Endothelial cell of umbilical vein (primary cell): ENCODE measurements around the gene TSPAN15. TPM values are rescaled to one million over a fixed set of nuclear protein-coding genes. Genes with fewer than 3 reads are reported as not detected.

Experiments used
- BruUV-seq: library from RNA; stranded (reverse); fragments of 400-500 nt; replicated peaks from 2 replicates; lab custom pipeline; 2021; lab: Mats Ljungman, UMichigan
- CTCF ChIA-PET: fragments of 300-600, 350-600 bp; sonication (Branson Sonifier 250); formaldehyde crosslinking; loops from one replicate; lab custom pipeline; 2021; ENCODE audit warnings: antibody characterized with exemption, inconsistent platforms; lab: Charles Lee
- POLR2A ChIA-PET: fragments of 300-600, 350-600 bp; sonication (Branson Sonifier 250); formaldehyde crosslinking; loops from one replicate; lab custom pipeline; 2021; ENCODE audit warnings: antibody characterized with exemption, inconsistent platforms; lab: Charles Lee
- DNase-seq: peaks from one replicate; pipeline ENCODE4 v3.0.0-alpha.2; 2011; ENCODE audit warnings: low read depth, low spot score
- FAIRE-seq: peaks from 2 replicates; lab custom pipeline; 2011; peaks lifted over from hg19 to GRCh38; lab: Jason Lieb, UNC
- H2AFZ ChIP-seq: 2 replicates; pipeline ENCODE4 v1.6.0; 2012; ENCODE audit warnings: low read depth, low read length, control low read depth, inconsistent platforms
- H3K27ac ChIP-seq: 2 replicates; pipeline ENCODE4 v1.5.1; 2011; ENCODE audit warnings: low read depth, mild to moderate bottlenecking, control low read depth, low read length, moderate library complexity; ENCODE audit not compliant: insufficient read depth
- H3K27me3 ChIP-seq, 2 experiments: 2 replicates each; pipeline versions ENCODE4 v1.6.0 to v1.6.1; 2011; ENCODE audit warnings: low read length in 2 of 2, mixed read lengths in 1 of 2; ENCODE audit not compliant: control insufficient read depth in 2 of 2, insufficient read depth in 2 of 2
- H3K36me3 ChIP-seq, 2 experiments: 2 replicates in 1 of 2; 3 replicates in 1 of 2; pipeline ENCODE4 v1.5.1; 2011; ENCODE audit warnings: low read length in 2 of 2, mild to moderate bottlenecking in 1 of 2, moderate library complexity in 1 of 2; ENCODE audit not compliant: control insufficient read depth in 2 of 2, insufficient read depth in 2 of 2; ENCODE audit errors: extremely low read depth in 1 of 2
- H3K4me1 ChIP-seq: 3 replicates; pipeline ENCODE4 v1.5.1; 2011; ENCODE audit warnings: mild to moderate bottlenecking, low read length; ENCODE audit not compliant: control insufficient read depth, insufficient read depth; ENCODE audit errors: extremely low read depth
- H3K4me2 ChIP-seq: 2 replicates; pipeline ENCODE4 v1.6.1; 2011; ENCODE audit warnings: low read length, control low read depth, mixed read lengths; ENCODE audit not compliant: insufficient read depth
- H3K4me3 ChIP-seq, 3 experiments: fragments of 200-600 bp in 1 of 3; sonication (generic), shearing (Covaris generic) in 1 of 3; replicated peaks in 1 of 3; 2 replicates each; pipeline ENCODE4 v1.5.1; 2011 to 2016; ENCODE audit warnings: control low read depth in 3 of 3, low read length in 3 of 3, mild to moderate bottlenecking in 2 of 3, inconsistent platforms in 1 of 3, low read depth in 1 of 3, moderate library complexity in 1 of 3; ENCODE audit not compliant: insufficient read depth in 1 of 3
- H3K79me2 ChIP-seq: 2 replicates; pipeline ENCODE4 v1.6.0; 2012; ENCODE audit warnings: low read length, inconsistent platforms; ENCODE audit not compliant: control insufficient read depth, insufficient read depth
- H3K9ac ChIP-seq: replicated peaks from 2 replicates; pipeline ENCODE3; 2011; ENCODE audit warnings: low read length, control low read depth; ENCODE audit not compliant: insufficient read depth; ENCODE audit errors: extremely low read depth
- H3K9me1 ChIP-seq: replicated peaks from 3 replicates; pipeline ENCODE4 v1.6.0; 2011; ENCODE audit warnings: mild to moderate bottlenecking, low read length; ENCODE audit not compliant: control insufficient read depth, insufficient read depth; ENCODE audit errors: extremely low read depth
- H3K9me3 ChIP-seq: replicated peaks from 2 replicates; pipeline ENCODE4 v1.5.1; 2012; ENCODE audit warnings: low read length, inconsistent platforms; ENCODE audit not compliant: control insufficient read depth, insufficient read depth
- H4K20me1 ChIP-seq: replicated peaks from 2 replicates; pipeline ENCODE3; 2011; ENCODE audit warnings: mild to moderate bottlenecking, low read length; ENCODE audit not compliant: control insufficient read depth, insufficient read depth; ENCODE audit errors: extremely low read depth
- CTCF ChIP-seq, 2 donors: IDR thresholded peaks; 1 replicate in 1 of 2; 2 replicates in 1 of 2; pipeline ENCODE4 v1.5.1; 2011; ENCODE audit warnings: low read length in 2 of 2, mild to moderate bottlenecking in 2 of 2, moderate library complexity in 2 of 2, control low read depth in 1 of 2, inconsistent platforms in 1 of 2, low read depth in 1 of 2; ENCODE audit not compliant: insufficient read depth in 1 of 2; ENCODE audit errors: extremely low read depth in 1 of 2
- EZH2 ChIP-seq: IDR thresholded peaks from 2 replicates; pipeline ENCODE4 v1.6.1; 2012; ENCODE audit warnings: borderline replicate concordance, low read depth, mild to moderate bottlenecking, moderate library complexity, low read length, inconsistent platforms; ENCODE audit not compliant: severe bottlenecking
- FOS ChIP-seq: IDR thresholded peaks from 2 replicates; pipeline ENCODE4 v1.6.1; 2011; ENCODE audit warnings: mild to moderate bottlenecking, low read length, moderate library complexity, borderline replicate concordance; ENCODE audit not compliant: insufficient read depth
- GATA2 ChIP-seq: IDR thresholded peaks from 2 replicates; pipeline ENCODE4 v1.7.0; 2011; ENCODE audit warnings: low read depth, mild to moderate bottlenecking, moderate library complexity, mixed read lengths, low read length; ENCODE audit not compliant: insufficient read length, insufficient read depth
- JUN ChIP-seq: IDR thresholded peaks from 2 replicates; pipeline ENCODE4 v1.6.1; 2011; ENCODE audit warnings: borderline replicate concordance, low read depth; ENCODE audit not compliant: insufficient read length, insufficient read depth
- MAX ChIP-seq: IDR thresholded peaks from 2 replicates; pipeline ENCODE4 v1.6.1; 2011; ENCODE audit not compliant: insufficient read depth, insufficient read length
- MYC ChIP-seq: IDR thresholded peaks from one replicate; pipeline ENCODE4 v1.6.1; 2011; ENCODE audit warnings: mild to moderate bottlenecking, low read depth, low read length
- POLR2A ChIP-seq: IDR thresholded peaks from 2 replicates; pipeline ENCODE4 v1.6.1; 2012; ENCODE audit warnings: low read depth, mild to moderate bottlenecking, control low read depth, low read length
- POLR2AphosphoS5 ChIP-seq: IDR thresholded peaks from 2 replicates; pipeline ENCODE4 v1.6.1; 2012; ENCODE audit warnings: low read depth, mild to moderate bottlenecking, control low read depth, low read length, moderate library complexity; ENCODE audit not compliant: insufficient read depth
- dilution Hi-C: fragments of 300-500 bp; cut with MboI; formaldehyde crosslinking; loops from one replicate; pipeline ENCODE4 v1.15.0; 2019; ENCODE audit warnings: low sequenced_read_pairs; ENCODE audit not compliant: extremely low pct_ligation_motif_present
- intact Hi-C: fragments of 100-400 bp; cut with micrococcal nuclease; formaldehyde crosslinking; loops from one replicate; pipeline ENCODE4 v1.10.0; 2022
- polyA plus RNA-seq, 4 experiments: library from polyadenylated mRNA; depleted of rRNA in 3 of 4; stranded (reverse) in 3 of 4; unstranded in 1 of 4; fragments of >200 nt; gene quantifications; 2 replicates each; pipeline versions ENCODE4 v1.2.1 to v1.2.3, GENCODE V29; 2011 to 2012; ENCODE audit warnings: missing spikeins in 1 of 4
- total RNA-seq: library from RNA; stranded (reverse); gene quantifications from 2 replicates; pipeline ENCODE4 v1.2.3, GENCODE V29; 2021

Gene TSPAN15
- total and polyA plus RNA-seq, 2 donors (not counting 3 experiments of a cell fraction or from before 2014, with no cell fraction given) = 78.4 to 189 TPM

GRCh38 chr10:69457771-69458237 is 6.5 kb downstream of the TSPAN15 start:
- H3K27ac ChIP-seq = no peak overlapping the region
- no peaks in the 10 kb centered on the region for H3K9me3 ChIP-seq
- peaks cover 0 to 5% of the 10 kb centered on the region in 2 experiments for H3K36me3 ChIP-seq
- no peaks in the 10 kb centered on the region for H3K27me3 ChIP-seq
- ChIA-PET POLR2A (no interaction called here), CTCF (interaction anchor here (0.7 to 1.7 kb wide), 5 partner anchors 9 to 49 kb away, joined by 3 to 5 read pairs (median 4); no protein-coding TSS in a partner anchor)
- H3K4me2 ChIP-seq = no peak overlapping the region
- no peaks in the 10 kb centered on the region for H4K20me1 ChIP-seq
- FAIRE-seq (no peak), DNase-seq (no peak)
- no peak overlapping the region for H2AFZ ChIP-seq
- no peak overlapping the region for H3K4me3 ChIP-seq
- H3K79me2 ChIP-seq = peaks cover 12% of the 10 kb centered on the region
- BruUV-seq = no TSS peak
- no peaks in the 10 kb centered on the region for H3K9me1 ChIP-seq
- dilution Hi-C loops (no loop called here), intact Hi-C loops (no loop called here)
- H3K9ac ChIP-seq = no peak overlapping the region
- TF ChIP-seq EZH2 = no peak
- no peak for TF ChIP-seq GATA2
- no peak for TF ChIP-seq JUN
- no peak for TF ChIP-seq POLR2A
- no peak for TF ChIP-seq MAX
- TF ChIP-seq FOS = no peak
- no peak for TF ChIP-seq MYC
- TF ChIP-seq CTCF (IDR thresholded peaks at IDR 0.05; ENCODE audit: extremely low read depth in 1 of 2, insufficient read depth in 1 of 2, low read depth in 1 of 2, low read length in 2 of 2) = no peak
- TF ChIP-seq POLR2AphosphoS5 = no peak
- peaks cover 13% of the 10 kb centered on the region for H3K4me1 ChIP-seq
